ENCODE data around the gene HMGB4.

DNA sequence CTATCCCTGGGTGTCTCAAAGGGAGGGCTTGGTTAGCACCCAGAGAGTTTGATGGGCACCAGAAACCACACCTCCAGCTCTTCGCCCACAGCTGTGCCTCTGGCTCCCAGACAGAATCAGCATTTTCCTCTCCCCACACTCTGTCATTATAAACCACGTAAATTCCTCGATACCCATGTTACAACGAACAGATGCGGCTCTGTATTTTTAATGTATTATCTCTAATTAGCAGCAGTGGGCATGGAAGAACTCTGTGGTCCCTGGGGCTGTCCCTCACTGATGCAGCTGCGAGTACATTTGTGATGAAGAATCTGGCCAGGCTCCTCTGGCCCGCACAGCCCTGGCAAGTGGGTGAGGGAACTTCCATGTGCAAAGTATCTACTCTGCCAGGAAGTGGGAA is 10.8 kb downstream of the HMGB4 start:
- no peak for TF ChIP-seq CTCF (conservative IDR thresholded peaks at IDR 0.05)
- TF ChIP-seq ZFX (IDR thresholded peaks at IDR 0.05) = no peak
